ENCODE measurements around the gene ZBTB2.

The ZBTB2 gene, protein sequence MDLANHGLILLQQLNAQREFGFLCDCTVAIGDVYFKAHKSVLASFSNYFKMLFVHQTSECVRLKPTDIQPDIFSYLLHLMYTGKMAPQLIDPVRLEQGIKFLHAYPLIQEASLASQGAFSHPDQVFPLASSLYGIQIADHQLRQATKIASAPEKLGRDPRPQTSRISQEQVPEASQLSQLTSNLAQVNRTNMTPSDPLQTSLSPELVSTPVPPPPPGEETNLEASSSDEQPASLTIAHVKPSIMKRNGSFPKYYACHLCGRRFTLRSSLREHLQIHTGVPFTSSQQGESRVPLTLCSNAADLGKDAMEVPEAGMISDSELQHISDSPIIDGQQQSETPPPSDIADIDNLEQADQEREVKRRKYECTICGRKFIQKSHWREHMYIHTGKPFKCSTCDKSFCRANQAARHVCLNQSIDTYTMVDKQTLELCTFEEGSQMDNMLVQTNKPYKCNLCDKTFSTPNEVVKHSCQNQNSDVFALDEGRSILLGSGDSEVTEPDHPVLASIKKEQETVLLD

DNA sequence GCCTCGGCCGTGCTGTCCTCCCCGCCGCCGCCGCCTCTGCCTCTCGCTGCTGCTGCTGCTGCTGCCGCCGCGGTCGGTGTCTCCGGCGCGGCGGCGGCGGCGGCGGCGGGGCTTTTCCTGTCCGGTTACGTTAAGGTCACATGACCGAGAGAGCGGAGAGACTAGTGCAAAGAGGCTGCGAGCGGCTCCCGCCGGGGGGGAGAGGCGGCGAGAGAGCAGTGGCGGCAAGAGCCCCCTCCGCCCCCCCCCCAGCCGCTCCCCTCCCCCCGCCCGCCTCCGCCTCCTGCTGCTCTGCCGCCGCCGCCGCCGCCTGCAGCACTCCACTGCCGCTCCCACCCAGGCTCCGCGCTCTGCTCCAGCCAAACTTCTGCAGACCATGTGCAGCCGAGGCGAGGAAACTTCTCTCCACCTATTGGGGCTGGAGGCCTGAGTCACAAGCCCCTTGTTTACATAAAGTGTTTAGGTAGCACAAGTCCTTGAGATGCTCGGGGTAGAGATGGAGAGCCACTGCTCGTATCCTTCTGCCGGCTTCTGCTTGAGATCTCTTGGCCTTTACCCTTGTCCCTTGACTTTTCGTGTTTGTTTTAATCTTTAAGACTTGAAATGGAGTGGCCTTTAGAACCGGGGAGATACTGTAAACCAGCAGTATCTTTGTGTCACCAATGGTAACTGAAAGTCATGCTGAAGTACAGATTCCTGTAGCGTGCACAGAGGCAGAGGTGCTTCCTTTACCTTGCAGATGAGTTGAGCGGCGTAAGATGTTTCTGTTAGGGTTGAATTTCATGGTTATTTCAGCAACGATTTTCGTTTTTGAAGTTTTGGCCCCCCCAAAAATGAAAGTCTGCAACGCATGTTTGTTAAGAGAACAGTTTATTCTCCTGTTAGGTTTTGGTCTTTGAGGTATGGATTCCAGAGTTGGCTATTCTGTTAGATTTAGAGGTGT lies at the start of gene ZBTB2:
ZBTB2 (minus strand) TSS at position 89 of the 943 bp plus-strand sequence. CDS start 17,922 bp downstream, outside the sequence.
- DNase-seq (ENCODE audit: low read depth), result peak; percentile 85
- H3K4me3 ChIP-seq (ENCODE audit: low read length), result peak within 1 kb of the TSS; percentile 78
- H3K27me3 ChIP-seq (replicated peaks; ENCODE audit: control insufficient read depth, insufficient read depth, low read length), result no peaks in the 10 kb centered on the region
- peaks cover 3% of the 10 kb centered on the region for H3K36me3 ChIP-seq (ENCODE audit: control insufficient read depth, insufficient read depth, low read length, severe bottlenecking)
- peak within 1 kb of the TSS; percentile 95 for H3K9ac ChIP-seq (ENCODE audit: low read length)
- peaks cover 53% of the 10 kb centered on the region for H3K4me1 ChIP-seq (ENCODE audit: control insufficient read depth, insufficient read depth, low read length)
- H3K9me3 ChIP-seq (ENCODE audit: control insufficient read depth, low read length), result no peaks in the 10 kb centered on the region

DNA sequence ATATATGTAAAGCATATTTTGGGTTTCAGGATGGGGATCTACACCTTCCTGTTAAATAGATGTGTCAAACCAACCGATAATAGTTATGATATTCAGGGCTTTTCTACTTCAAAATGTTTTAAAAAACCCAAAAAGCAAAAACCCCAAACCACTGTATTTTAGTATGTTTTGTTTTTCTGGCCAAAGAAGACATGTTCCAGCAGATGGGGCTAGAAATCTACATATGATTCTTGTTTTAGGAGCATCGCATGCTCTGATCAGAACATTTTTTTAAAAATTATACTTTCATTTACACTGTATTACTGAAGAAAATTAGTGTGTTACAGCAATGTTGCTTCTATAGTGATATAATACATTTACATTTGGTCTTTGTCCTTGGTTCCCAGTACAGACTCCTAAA lies 49.6 kb upstream of the ZBTB2 start:
- H3K36me3 ChIP-seq (ENCODE audit: control insufficient read depth, insufficient read depth, low read length, severe bottlenecking), result peaks cover 9% of the 10 kb centered on the region
- H3K9ac ChIP-seq (ENCODE audit: low read length), result peak overlapping the region; percentile 63
- H3K9me3 ChIP-seq (ENCODE audit: control insufficient read depth, low read length), result no peaks in the 10 kb centered on the region
- peaks cover 46% of the 10 kb centered on the region for H3K4me1 ChIP-seq (ENCODE audit: control insufficient read depth, insufficient read depth, low read length)
- H3K27me3 ChIP-seq (replicated peaks; ENCODE audit: control insufficient read depth, insufficient read depth, low read length), result no peaks in the 10 kb centered on the region
- DNase-seq (ENCODE audit: low read depth), result peak; percentile 73
- H3K4me3 ChIP-seq (ENCODE audit: low read length), result no peak overlapping the region

DNA sequence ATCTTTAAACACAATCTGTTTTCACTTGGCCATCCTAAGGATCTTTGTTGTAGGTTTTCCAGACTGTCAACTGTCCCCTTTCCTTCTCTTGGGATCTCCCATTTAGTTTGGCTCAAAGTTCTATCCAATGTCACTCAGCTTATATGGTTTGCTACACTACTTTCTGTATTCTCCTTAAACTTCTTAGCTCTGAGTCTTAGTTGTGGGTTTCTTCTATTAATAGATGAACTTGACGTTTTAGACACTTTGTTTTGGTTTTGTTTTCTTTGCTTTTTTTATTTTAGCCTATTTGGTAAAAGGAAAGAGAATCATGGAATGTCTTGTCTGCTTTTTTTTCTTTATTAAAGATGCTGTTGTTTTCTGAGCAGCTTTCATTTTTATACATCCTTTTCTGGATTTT lies 49.1 kb upstream of the ZBTB2 start:
- no peaks in the 10 kb centered on the region for H3K9me3 ChIP-seq (ENCODE audit: control insufficient read depth, low read length)
- peak overlapping the region; percentile 63 for H3K9ac ChIP-seq (ENCODE audit: low read length)
- no peak for DNase-seq (ENCODE audit: low read depth)
- H3K4me3 ChIP-seq (ENCODE audit: low read length), result no peak overlapping the region
- H3K4me1 ChIP-seq (ENCODE audit: control insufficient read depth, insufficient read depth, low read length), result peaks cover 43% of the 10 kb centered on the region
- no peaks in the 10 kb centered on the region for H3K27me3 ChIP-seq (replicated peaks; ENCODE audit: control insufficient read depth, insufficient read depth, low read length)
- H3K36me3 ChIP-seq (ENCODE audit: control insufficient read depth, insufficient read depth, low read length, severe bottlenecking), result peaks cover 9% of the 10 kb centered on the region

DNA sequence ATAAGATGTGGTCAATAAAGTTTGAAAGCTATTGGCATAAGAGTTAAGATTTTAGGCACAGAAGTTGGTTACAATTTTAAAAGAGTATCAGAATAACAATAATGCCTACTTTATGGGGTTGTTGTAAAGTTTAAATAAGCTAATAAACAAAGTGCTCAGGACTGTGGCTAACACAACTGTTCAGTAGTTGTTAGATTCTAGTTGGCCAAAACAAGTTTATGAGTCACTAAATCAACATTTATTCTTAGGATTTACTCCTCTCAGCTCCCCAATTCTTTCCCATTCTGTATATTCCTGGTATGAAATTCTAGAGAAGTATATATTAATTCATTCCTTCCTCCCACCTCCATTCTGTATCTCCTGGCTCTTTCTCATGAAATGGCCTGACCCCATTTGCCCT lies 46.0 kb upstream of the ZBTB2 start:
- H3K9ac ChIP-seq (ENCODE audit: low read length), result no peak overlapping the region
- H3K4me3 ChIP-seq (ENCODE audit: low read length), result no peak overlapping the region
- no peaks in the 10 kb centered on the region for H3K9me3 ChIP-seq (ENCODE audit: control insufficient read depth, low read length)
- peaks cover 37% of the 10 kb centered on the region for H3K4me1 ChIP-seq (ENCODE audit: control insufficient read depth, insufficient read depth, low read length)
- peak; percentile 23 for DNase-seq (ENCODE audit: low read depth)
- peaks cover 10% of the 10 kb centered on the region for H3K36me3 ChIP-seq (ENCODE audit: control insufficient read depth, insufficient read depth, low read length, severe bottlenecking)
- no peaks in the 10 kb centered on the region for H3K27me3 ChIP-seq (replicated peaks; ENCODE audit: control insufficient read depth, insufficient read depth, low read length)

DNA sequence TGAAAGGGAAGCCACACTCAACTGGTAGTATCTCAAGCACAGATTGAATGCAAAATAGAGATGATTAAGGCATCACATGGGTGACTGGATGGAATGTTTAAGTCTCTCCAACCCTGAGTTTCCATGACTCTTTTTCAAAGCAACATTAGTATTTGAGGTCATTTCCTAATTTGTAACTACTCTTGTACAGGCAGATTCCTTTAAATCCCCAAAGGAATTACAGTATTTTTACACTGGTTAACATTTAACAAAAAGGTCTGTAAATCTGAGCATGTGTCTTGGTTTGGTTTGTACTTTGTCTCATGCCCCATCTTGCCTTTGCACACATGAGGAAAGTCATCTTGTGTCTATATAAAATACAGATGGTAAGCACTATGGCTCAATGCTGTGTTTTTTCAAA lies 45.4 kb upstream of the ZBTB2 start:
- Histone ChIP-seq H3K4me1 (ENCODE audit: control insufficient read depth, insufficient read depth, low read length) (peaks cover 37% of the 10 kb centered on the region), H3K27me3 (replicated peaks; ENCODE audit: control insufficient read depth, insufficient read depth, low read length) (no peaks in the 10 kb centered on the region), H3K9me3 (ENCODE audit: control insufficient read depth, low read length) (no peaks in the 10 kb centered on the region), H3K4me3 (ENCODE audit: low read length) (no peak overlapping the region), H3K36me3 (ENCODE audit: control insufficient read depth, insufficient read depth, low read length, severe bottlenecking) (peaks cover 16% of the 10 kb centered on the region), H3K9ac (ENCODE audit: low read length) (no peak overlapping the region)
- DNase-seq (ENCODE audit: low read depth), result peak; percentile 81

DNA sequence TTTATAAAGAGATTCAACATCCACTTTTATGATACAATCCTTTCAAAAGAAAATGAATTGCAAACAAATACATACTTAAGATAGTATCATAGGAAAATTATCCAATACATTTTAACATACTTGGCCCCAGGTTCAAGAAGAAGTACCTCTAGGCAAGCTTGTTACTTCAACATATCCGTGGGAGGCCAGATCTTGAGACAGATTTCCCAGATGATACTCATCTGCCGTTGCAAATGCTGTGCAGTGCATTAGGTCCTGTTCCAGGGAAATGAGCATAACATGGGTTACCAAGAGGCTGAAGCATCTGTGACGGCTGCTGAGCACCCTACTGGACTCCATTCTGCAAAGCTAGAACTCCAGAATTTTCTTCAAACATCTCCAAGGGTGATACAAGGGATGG lies 44.9 kb upstream of the ZBTB2 start:
- DNase-seq (ENCODE audit: low read depth), result no peak
- H3K4me3 ChIP-seq (ENCODE audit: low read length), result peak overlapping the region; percentile 28
- H3K36me3 ChIP-seq (ENCODE audit: control insufficient read depth, insufficient read depth, low read length, severe bottlenecking), result peaks cover 21% of the 10 kb centered on the region
- H3K4me1 ChIP-seq (ENCODE audit: control insufficient read depth, insufficient read depth, low read length), result peaks cover 35% of the 10 kb centered on the region
- H3K27me3 ChIP-seq (replicated peaks; ENCODE audit: control insufficient read depth, insufficient read depth, low read length), result no peaks in the 10 kb centered on the region
- H3K9ac ChIP-seq (ENCODE audit: low read length), result peak overlapping the region; percentile 15
- no peaks in the 10 kb centered on the region for H3K9me3 ChIP-seq (ENCODE audit: control insufficient read depth, low read length)

DNA sequence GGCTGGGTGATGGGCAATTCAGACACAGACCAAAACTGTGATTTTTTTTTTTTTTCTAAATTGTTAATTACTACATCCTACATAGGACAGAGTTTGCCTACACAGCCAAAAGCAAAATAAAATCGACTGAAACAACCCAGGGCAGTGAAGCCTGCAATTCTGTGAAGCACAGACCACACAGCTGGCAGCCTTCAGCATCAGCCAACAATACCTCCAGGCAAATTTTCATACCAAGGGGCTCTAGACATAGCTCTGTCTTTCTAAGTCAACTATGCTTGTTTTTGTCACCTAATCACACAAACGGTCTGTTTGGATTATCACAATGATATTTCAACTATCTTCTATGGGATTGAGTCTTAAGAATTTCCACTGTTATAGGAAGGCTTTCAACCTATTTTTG lies 43.0 kb upstream of the ZBTB2 start:
- Histone ChIP-seq H3K36me3 (ENCODE audit: control insufficient read depth, insufficient read depth, low read length, severe bottlenecking) (peaks cover 40% of the 10 kb centered on the region), H3K4me3 (ENCODE audit: low read length) (no peak overlapping the region), H3K27me3 (replicated peaks; ENCODE audit: control insufficient read depth, insufficient read depth, low read length) (no peaks in the 10 kb centered on the region), H3K9me3 (ENCODE audit: control insufficient read depth, low read length) (no peaks in the 10 kb centered on the region), H3K9ac (ENCODE audit: low read length) (no peak overlapping the region), H3K4me1 (ENCODE audit: control insufficient read depth, insufficient read depth, low read length) (peaks cover 23% of the 10 kb centered on the region)
- peak; percentile 19 for DNase-seq (ENCODE audit: low read depth)

DNA sequence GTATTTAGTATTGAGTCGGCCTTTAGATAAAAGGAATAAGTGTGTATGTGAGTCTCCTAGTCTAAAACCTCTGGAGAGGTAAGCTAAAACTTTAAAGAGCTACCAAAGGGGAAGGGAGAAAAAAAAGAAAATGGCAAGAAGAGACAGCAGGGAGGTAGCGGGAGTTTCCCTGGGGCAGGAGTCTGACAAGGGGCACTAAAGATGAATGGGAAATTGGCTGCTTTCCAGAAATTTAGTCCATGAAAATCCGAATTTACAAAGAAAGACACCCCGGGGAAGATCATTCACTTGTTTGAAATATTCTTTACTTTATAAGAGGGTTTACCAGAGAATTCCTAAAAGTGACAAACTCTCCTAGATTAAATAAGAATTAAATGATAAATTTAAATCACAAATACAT lies 41.3 kb upstream of the ZBTB2 start:
- Histone ChIP-seq H3K9me3 (ENCODE audit: control insufficient read depth, low read length) (no peaks in the 10 kb centered on the region), H3K27me3 (replicated peaks; ENCODE audit: control insufficient read depth, insufficient read depth, low read length) (no peaks in the 10 kb centered on the region), H3K36me3 (ENCODE audit: control insufficient read depth, insufficient read depth, low read length, severe bottlenecking) (peaks cover 57% of the 10 kb centered on the region), H3K9ac (ENCODE audit: low read length) (no peak overlapping the region), H3K4me1 (ENCODE audit: control insufficient read depth, insufficient read depth, low read length) (peaks cover 19% of the 10 kb centered on the region), H3K4me3 (ENCODE audit: low read length) (no peak overlapping the region)
- no peak for DNase-seq (ENCODE audit: low read depth)

DNA sequence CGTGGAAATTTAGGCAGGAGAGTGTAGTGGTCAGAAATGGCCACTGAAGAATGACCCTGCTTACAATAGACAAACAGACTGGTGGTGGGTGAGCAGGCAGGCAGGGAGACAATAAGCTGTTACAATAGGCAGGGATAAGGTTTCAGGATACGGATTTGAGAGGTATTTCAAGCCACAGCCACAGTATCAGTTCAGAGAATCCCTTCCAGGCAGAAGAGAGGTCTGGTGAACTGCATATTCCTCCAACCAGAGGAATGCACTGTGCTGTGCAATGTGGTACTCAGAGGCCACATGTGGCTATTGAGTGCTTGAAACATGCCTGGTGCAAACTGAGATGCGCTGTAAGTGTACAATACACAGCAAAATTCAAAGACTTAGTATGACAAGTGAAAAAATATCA lies 40.0 kb upstream of the ZBTB2 start:
- peaks cover 6% of the 10 kb centered on the region for H3K4me1 ChIP-seq (ENCODE audit: control insufficient read depth, insufficient read depth, low read length)
- H3K27me3 ChIP-seq (replicated peaks; ENCODE audit: control insufficient read depth, insufficient read depth, low read length), result no peaks in the 10 kb centered on the region
- no peak overlapping the region for H3K9ac ChIP-seq (ENCODE audit: low read length)
- peak; percentile 31 for DNase-seq (ENCODE audit: low read depth)
- no peaks in the 10 kb centered on the region for H3K9me3 ChIP-seq (ENCODE audit: control insufficient read depth, low read length)
- peaks cover 63% of the 10 kb centered on the region for H3K36me3 ChIP-seq (ENCODE audit: control insufficient read depth, insufficient read depth, low read length, severe bottlenecking)
- no peak overlapping the region for H3K4me3 ChIP-seq (ENCODE audit: low read length)

DNA sequence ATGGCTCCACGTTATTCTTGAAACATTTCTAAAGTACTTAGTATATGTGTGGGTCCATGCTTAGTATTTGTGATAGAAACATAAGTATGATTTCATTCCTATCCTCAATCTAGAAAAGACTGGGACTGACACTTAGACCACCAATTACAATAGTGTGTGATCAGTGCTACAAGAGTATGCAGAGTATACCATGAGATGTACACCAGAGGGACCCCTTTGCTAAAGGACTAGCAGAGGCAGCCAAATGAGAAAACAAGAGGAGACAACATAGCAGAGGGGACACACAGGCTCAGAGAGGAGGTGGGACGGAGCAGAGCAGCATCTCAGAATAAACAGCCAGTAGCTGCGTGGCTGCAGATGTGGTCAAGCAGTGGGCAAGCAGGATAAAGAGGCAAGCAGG lies 39.5 kb upstream of the ZBTB2 start:
- peaks cover 68% of the 10 kb centered on the region for H3K36me3 ChIP-seq (ENCODE audit: control insufficient read depth, insufficient read depth, low read length, severe bottlenecking)
- no peak overlapping the region for H3K9ac ChIP-seq (ENCODE audit: low read length)
- H3K4me3 ChIP-seq (ENCODE audit: low read length), result no peak overlapping the region
- H3K27me3 ChIP-seq (replicated peaks; ENCODE audit: control insufficient read depth, insufficient read depth, low read length), result no peaks in the 10 kb centered on the region
- peaks cover 1% of the 10 kb centered on the region for H3K4me1 ChIP-seq (ENCODE audit: control insufficient read depth, insufficient read depth, low read length)
- no peak for DNase-seq (ENCODE audit: low read depth)
- no peaks in the 10 kb centered on the region for H3K9me3 ChIP-seq (ENCODE audit: control insufficient read depth, low read length)

DNA sequence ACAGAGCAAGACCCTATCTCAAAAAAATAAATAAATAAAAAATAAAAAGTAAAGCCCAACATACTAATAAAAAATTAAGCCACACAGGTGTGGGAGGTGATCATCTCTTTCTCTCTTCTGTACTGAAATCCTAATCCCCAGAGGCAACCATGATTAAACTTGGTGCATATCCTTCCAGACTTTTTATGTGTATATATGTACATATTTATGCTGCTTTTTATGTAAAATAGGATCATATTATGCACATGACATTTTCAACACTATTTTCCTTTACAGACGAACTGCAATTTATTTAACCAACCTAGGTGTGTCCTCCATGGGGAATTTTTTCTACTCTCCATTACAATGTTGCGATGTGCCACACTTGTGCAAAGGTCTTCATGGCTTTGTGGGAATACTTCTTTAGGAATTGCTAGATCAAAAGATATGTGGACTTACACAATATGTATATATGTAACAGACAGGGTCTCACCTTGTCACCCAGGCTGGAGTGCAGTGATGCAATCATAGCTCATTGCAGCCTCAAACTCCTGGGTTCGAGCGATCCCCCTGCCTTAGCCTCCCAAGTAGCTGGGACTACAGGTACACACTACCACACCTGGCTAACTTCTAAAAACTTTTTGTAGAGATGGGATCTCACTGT lies 36.9 kb upstream of the ZBTB2 start:
- no peak overlapping the region for H3K9ac ChIP-seq (ENCODE audit: low read length)
- H3K4me1 ChIP-seq (ENCODE audit: control insufficient read depth, insufficient read depth, low read length), result no peaks in the 10 kb centered on the region
- no peak overlapping the region for H3K4me3 ChIP-seq (ENCODE audit: low read length)
- no peaks in the 10 kb centered on the region for H3K27me3 ChIP-seq (replicated peaks; ENCODE audit: control insufficient read depth, insufficient read depth, low read length)
- no peaks in the 10 kb centered on the region for H3K9me3 ChIP-seq (ENCODE audit: control insufficient read depth, low read length)
- no peak for DNase-seq (ENCODE audit: low read depth)
- peaks cover 90% of the 10 kb centered on the region for H3K36me3 ChIP-seq (ENCODE audit: control insufficient read depth, insufficient read depth, low read length, severe bottlenecking)
